G401.6 (cell line): Measurements from ENCODE around the gene CHRNB2.

Experiments used
- FAIRE-seq: peaks from 2 replicates; lab custom pipeline; 2012; peaks lifted over from hg19 to GRCh38; lab: Jason Lieb, UNC

The CHRNB2 gene

GRCh38 chr1:154611150-154611862 lies 43.7 kb downstream of the CHRNB2 start:
- no peak for FAIRE-seq

- FAIRE-seq = no peak
Measured at GRCh38 chr1:154614247-154614646, 46.7 kb downstream of the CHRNB2 start.

GRCh38 chr1:154614901-154615300 lies 47.3 kb downstream of the CHRNB2 start:
- FAIRE-seq = no peak

- no peak for FAIRE-seq
Measured at GRCh38 chr1:154615411-154615810, 47.8 kb downstream of the CHRNB2 start.

GRCh38 chr1:154616659-154617345 lies 49.2 kb downstream of the CHRNB2 start:
- no peak for FAIRE-seq

GRCh38 chr1:154619181-154619948 lies 51.8 kb downstream of the CHRNB2 start:
- FAIRE-seq = no peak

- no peak for FAIRE-seq
Measured at GRCh38 chr1:154620751-154621150, 53.2 kb downstream of the CHRNB2 start.

- FAIRE-seq = no peak
Measured at GRCh38 chr1:154621875-154622274, 54.3 kb downstream of the CHRNB2 start.

- FAIRE-seq = no peak
Measured at GRCh38 chr1:154622503-154623039, 55.0 kb downstream of the CHRNB2 start.

GRCh38 chr1:154623358-154623757 lies 55.8 kb downstream of the CHRNB2 start:
- no peak for FAIRE-seq

- no peak for FAIRE-seq
Measured at GRCh38 chr1:154624746-154625643, 57.4 kb downstream of the CHRNB2 start.

GRCh38 chr1:154626456-154627256 lies 59.1 kb downstream of the CHRNB2 start:
- no peak for FAIRE-seq

- peak; percentile 46 for FAIRE-seq
Measured at GRCh38 chr1:154627257-154628120, 59.9 kb downstream of the CHRNB2 start.

GRCh38 chr1:154628121-154628405 lies 60.5 kb downstream of the CHRNB2 start:
- FAIRE-seq = no peak

- no peak for FAIRE-seq
Measured at GRCh38 chr1:154629061-154629674, 61.6 kb downstream of the CHRNB2 start.
